Activated naive CD4-positive, alpha-beta T cell treated with anti-CD3 and anti-CD28 coated beads, Interleukin-2, amount 50 U/mL, for 24 hours (primary cell): ENCODE measurements around the gene ZNF808.
"Not testable (repeated sequence)": the region's sequence is repeated elsewhere in the genome, so short reads cannot be mapped to it uniquely, and the experiment has no call there.

Experiments used
- H3K27ac Mint-ChIP-seq: one replicate; pipeline ENCODE4 v1.8.0; 2021; ENCODE audit warnings: mild to moderate bottlenecking, mixed read lengths
- H3K27me3 Mint-ChIP-seq: one replicate; pipeline ENCODE4 v1.8.0; 2021; ENCODE audit warnings: mixed read lengths
- H3K36me3 Mint-ChIP-seq: one replicate; pipeline ENCODE4 v1.8.0; 2021; ENCODE audit warnings: mixed read lengths
- H3K4me1 Mint-ChIP-seq: one replicate; pipeline ENCODE4 v1.8.0; 2021; ENCODE audit warnings: mixed read lengths
- H3K4me3 Mint-ChIP-seq: one replicate; pipeline ENCODE4 v1.8.0; 2021; ENCODE audit warnings: mild to moderate bottlenecking, mixed read lengths
- H3K9me3 Mint-ChIP-seq: one replicate; pipeline ENCODE4 v1.8.0; 2021; ENCODE audit warnings: mixed read lengths

The ZNF808 gene

DNA sequence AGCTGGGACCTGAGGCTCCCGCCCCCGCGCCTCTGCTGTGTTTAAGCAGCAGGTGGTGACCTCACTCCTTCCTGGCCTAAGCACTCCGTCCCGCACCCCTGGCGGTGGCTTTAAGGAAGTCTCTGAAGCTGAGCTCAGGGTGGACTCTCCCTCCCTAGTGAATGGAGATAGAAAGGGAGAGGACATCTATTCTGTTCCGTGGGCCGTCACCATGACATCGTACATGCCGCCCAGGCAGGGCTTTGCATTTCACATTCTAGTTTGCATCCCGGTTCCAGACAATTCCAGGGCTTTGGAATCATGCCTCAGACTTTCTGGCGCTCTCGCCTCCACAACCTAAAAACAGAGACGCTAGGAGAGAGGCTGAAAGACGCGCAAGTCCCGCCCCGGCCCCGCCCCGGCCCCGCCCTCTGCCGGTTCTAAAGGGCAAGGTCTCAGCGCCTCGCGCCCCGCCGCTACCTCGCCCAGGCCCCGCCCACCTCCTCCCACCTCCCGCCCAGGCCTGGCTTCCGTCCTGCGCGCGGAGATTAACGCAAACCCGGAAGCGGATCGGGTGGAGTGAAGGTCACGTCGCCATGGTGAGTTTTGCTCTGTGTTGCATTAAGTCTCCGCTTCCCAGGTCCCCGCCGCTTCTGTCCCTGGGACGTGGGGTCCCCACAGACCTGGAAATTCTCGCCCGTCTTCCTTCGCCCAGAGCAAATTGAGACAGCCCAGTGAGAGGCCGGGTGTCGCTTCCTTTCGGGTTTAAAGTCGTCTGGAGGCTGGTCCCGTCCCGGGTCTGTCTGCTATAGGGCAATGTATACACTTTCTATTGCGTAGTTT is at the start of gene ZNF808:
Gene ZNF808, plus strand, starts transcription at position 535 of the 822 bp plus-strand sequence. CDS start 15,617 bp downstream, outside the sequence.
- Mint-ChIP-seq H3K4me1 (peaks cover 28% of the 10 kb centered on the region), H3K36me3 (peaks cover 17% of the 10 kb centered on the region), H3K4me3 (peak within 1 kb of the TSS; percentile 99), H3K27ac (peak within 1 kb of the TSS; percentile 98), H3K27me3 (no peaks in the 10 kb centered on the region), H3K9me3 (peaks cover 2% of the 10 kb centered on the region)

DNA sequence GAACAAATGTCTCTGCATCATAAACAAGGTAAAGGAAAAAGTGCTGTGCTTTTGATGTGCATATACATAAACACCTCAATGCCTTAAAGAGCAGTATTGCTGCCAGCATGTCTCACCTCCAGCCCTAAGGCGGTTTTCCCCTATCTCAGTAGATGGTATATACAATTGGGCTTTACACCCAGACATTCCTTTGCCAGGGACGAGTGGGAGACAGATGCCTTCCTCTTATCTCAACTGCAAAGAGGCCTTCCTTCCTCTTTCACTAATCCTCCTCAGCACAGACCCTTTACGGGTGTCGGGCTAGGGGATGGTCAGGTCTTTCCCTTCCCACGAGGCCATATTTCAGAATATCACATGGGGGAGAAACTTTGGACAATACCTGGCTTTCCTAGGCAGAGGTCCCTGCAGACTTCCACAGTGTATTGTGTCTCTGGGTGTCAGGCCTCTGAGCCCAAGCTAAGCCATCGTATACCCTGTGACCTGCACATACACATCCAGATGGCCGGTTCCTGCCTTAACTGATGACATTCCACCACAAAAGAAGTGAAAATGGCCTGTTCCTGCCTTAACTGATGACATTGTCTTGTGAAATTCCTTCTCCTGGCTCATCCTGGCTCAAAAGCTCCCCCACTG is 43.2 kb upstream of the ZNF808 start:
- not testable (repeated sequence) for H3K27me3 Mint-ChIP-seq

DNA sequence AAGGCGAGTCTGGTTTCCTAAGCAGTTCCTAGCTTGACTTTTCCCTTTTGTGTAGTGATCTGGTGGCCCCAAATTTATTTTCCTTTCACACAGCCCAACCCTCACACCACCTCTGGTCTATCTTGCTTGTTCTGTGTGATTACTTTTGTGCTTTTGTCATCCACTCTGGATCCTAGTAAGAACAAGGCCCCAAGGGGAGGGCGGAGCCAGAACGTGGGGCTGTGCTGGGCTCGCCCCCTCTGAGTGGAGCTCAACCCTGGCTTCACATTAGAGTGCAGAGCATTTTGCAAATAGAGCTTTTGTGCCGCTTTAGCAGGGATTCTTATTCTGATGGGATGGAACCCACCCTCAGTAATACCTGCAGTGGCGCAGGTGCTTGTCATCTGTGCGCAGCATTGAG is 42.4 kb upstream of the ZNF808 start:
- Mint-ChIP-seq H3K36me3 (peaks cover 21% of the 10 kb centered on the region), H3K9me3 (peaks cover 23% of the 10 kb centered on the region)
- H3K27me3 Mint-ChIP-seq, H3K4me1 Mint-ChIP-seq, H3K4me3 Mint-ChIP-seq, H3K27ac Mint-ChIP-seq: not testable (repeated sequence)

More for the DNA sequence above, 43.2 kb upstream of the ZNF808 start:
- not testable (repeated sequence) for H3K27ac Mint-ChIP-seq, H3K4me3 Mint-ChIP-seq, H3K4me1 Mint-ChIP-seq
- peaks cover 23% of the 10 kb centered on the region for H3K9me3 Mint-ChIP-seq
- peaks cover 20% of the 10 kb centered on the region for H3K36me3 Mint-ChIP-seq

DNA sequence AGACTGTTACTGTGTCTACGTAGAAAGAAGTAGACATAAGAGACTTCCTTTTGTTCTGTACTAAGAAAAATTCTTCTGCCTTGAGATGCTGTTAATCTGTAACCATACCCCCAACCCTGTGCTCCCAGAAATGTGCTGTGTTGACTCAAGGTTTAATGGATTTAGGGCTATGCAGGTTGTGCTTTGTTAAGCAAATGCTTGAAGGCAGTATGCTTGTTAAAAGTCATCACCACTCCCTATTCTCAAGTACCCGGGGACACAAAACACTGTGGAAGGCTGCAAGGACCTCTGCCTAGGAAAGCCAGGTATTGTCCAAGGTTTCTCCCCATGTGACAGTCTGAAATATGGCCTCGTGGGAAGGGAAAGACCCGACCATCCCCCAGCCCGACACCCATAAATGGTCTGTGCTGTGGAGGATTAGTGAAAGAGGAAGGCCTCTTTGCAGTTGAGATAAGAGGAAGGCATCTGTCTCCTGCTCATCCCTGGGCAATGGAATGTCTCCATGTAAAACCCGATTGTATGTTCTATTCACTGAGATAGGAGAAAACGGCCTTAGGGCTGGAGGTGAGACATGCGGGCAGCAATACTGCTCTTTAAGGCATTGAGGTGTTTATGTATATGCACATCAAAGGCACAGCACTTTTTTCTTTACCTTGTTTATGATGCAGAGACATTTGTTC is 41.8 kb upstream of the ZNF808 start:
- peaks cover 23% of the 10 kb centered on the region for H3K9me3 Mint-ChIP-seq
- H3K4me1 Mint-ChIP-seq, H3K27ac Mint-ChIP-seq, H3K4me3 Mint-ChIP-seq, H3K27me3 Mint-ChIP-seq: not testable (repeated sequence)
- peaks cover 18% of the 10 kb centered on the region for H3K36me3 Mint-ChIP-seq

DNA sequence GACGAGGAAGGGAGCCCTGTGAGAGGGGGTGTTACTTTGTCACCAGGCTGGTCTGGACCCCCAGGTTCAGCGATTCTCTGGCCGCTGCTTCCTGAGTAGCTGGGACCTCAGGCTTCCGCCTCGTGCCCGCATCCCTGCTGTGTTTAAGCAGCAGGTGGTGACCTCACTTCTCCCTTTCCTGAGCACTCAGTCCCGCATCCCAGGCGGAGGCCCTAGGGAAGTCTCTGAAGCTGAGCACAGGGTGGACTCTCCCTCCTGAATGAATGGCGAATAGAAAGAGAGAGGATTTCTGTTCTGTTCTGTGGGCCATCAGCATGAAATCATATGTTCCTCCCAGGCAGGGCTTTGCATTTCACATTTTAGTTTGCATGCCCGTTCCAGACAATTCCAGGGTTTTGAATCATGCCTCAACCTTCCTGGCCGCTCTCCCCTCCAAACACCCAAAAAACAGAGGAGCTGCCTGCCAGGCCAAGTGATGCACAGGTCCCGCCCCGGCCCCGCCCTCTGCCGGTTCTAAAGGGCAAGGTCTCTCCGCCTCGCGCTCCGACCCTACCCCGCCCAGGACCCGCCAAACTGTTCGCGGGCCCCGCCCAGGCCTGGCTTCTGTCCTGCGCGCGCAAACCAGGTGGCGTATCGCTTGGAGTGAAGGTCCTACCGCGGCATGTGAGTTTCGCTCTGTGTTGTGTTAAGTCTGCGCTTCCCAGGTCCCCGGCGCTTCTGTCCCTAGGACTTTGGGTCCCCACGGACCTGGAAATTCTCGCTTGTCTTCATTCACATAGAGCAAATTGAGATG is 35.1 kb upstream of the ZNF808 start:
- H3K4me3 Mint-ChIP-seq: no peak overlapping the region
- H3K9me3 Mint-ChIP-seq: no peaks in the 10 kb centered on the region
- H3K36me3 Mint-ChIP-seq: peaks cover 24% of the 10 kb centered on the region
- peaks cover 1% of the 10 kb centered on the region for H3K27me3 Mint-ChIP-seq
- no peaks in the 10 kb centered on the region for H3K4me1 Mint-ChIP-seq
- no peak overlapping the region for H3K27ac Mint-ChIP-seq

DNA sequence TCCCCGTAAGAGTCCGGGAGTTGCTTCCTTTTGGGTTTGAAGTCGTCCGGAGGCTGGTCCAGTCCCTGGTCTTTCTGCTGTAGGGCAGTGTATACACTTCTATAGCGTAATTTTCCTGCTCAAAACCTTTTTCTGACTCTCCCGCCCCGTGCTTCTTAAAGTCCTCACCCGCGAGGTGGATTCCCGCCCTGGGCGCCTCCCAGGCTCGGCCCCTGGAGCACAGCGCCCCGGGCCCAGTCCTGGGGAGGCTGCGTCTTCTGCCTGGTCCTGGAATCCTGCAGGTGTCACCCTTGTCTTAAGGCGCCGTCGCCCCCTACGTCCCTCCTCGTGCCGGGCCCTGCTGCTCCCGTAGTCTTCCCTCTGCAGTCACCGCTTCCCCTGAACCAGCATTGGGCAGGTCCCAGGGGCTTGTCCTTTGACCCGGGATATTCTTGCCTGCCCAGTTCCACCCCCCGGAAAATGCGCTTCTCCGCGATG is 34.4 kb upstream of the ZNF808 start:
- no peaks in the 10 kb centered on the region for H3K9me3 Mint-ChIP-seq
- H3K4me1 Mint-ChIP-seq: no peaks in the 10 kb centered on the region
- peaks cover 1% of the 10 kb centered on the region for H3K27me3 Mint-ChIP-seq
- H3K4me3 Mint-ChIP-seq: no peak overlapping the region
- peaks cover 26% of the 10 kb centered on the region for H3K36me3 Mint-ChIP-seq
- no peak overlapping the region for H3K27ac Mint-ChIP-seq

DNA sequence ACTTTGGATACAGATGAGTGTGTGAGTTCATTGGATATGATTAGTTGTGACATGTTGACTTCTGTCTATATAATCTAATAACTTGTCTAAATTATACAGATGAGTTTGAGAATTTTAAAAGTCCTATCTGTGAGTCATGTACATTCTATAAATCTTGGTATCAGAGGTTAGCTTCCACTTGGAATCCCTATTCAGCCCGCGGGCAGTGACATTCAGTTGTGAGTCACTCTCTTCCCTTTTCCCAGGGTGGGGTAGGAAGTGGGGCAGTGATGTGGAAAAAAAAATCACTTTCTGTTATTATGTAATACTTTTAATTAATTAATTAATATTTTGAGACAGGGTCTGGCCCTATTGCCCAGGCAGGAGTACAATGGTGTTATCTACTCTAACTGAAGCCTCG is 33.0 kb upstream of the ZNF808 start:
- Mint-ChIP-seq H3K9me3 (peaks cover 4% of the 10 kb centered on the region), H3K27me3 (peaks cover 1% of the 10 kb centered on the region)

DNA sequence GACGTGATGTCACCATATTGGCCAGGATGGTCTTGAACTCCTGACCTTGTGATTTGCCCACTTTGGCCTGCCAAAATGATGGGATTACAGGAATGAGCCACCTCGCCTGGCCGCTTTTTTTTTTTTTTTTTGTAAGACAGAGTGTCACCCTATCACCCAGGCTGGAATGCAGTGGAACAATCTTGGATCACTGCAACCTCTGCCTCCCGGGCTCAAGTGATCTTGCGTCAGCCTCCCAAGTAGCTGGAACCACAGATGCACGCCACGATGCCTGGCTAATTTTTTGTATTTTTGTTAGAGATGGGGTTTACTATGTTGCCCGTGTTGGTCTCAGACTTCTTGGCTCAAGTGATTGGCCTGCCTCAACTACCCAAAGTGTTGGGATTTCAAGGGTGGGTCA is 28.9 kb upstream of the ZNF808 start:
- H3K36me3 Mint-ChIP-seq: peaks cover 45% of the 10 kb centered on the region
- no peaks in the 10 kb centered on the region for H3K4me1 Mint-ChIP-seq
- no peak overlapping the region for H3K27ac Mint-ChIP-seq
- H3K4me3 Mint-ChIP-seq: no peak overlapping the region
- H3K9me3 Mint-ChIP-seq: peaks cover 14% of the 10 kb centered on the region
- no peaks in the 10 kb centered on the region for H3K27me3 Mint-ChIP-seq

More for the DNA sequence above, 33.0 kb upstream of the ZNF808 start:
- no peaks in the 10 kb centered on the region for H3K4me1 Mint-ChIP-seq
- no peak overlapping the region for H3K27ac Mint-ChIP-seq
- peaks cover 30% of the 10 kb centered on the region for H3K36me3 Mint-ChIP-seq
- no peak overlapping the region for H3K4me3 Mint-ChIP-seq

DNA sequence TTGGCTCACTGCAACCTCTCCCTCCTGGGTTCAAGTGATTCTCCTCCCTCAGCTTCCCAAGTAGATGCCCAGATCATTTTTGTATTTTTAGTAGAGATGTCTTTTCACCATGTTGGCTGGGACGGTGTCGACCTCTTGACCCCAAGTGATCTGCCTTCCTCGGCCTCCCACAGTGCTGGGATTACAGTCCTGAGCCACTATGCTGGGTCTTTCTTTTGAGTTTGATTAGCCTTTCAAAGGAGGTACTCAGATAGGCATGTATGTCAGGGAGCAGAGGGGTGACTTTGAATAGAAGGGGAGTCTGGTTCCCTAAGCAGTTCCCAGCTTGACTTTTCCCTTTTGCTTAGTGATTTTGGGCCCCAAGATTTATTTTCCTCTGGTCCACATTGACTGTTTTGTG is 27.0 kb upstream of the ZNF808 start:
- not testable (repeated sequence) for H3K4me3 Mint-ChIP-seq, H3K27ac Mint-ChIP-seq, H3K27me3 Mint-ChIP-seq, H3K4me1 Mint-ChIP-seq
- Mint-ChIP-seq H3K36me3 (peaks cover 42% of the 10 kb centered on the region), H3K9me3 (peaks cover 19% of the 10 kb centered on the region)

DNA sequence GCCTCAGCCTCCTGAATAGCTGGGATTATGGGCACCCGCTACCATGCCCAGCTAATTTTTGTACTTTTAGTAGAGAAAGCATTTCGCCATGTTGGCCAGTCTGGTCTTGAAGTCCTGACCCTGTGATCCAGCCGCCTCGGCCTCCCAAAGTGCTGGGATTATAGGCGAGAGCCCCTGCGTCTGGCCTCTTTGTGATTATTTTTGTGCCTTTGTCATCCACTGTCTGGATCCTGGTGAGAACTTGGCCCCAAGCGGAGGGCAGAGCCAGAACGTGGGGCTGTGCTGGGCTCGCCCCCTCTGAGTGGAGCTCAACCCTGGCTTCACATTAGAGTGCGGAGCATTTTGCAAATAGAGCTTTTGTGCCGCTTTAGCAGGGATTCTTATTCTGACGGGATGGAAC is 26.5 kb upstream of the ZNF808 start:
- Mint-ChIP-seq H3K36me3 (peaks cover 40% of the 10 kb centered on the region), H3K9me3 (peaks cover 19% of the 10 kb centered on the region)
- H3K27me3 Mint-ChIP-seq, H3K4me3 Mint-ChIP-seq, H3K4me1 Mint-ChIP-seq, H3K27ac Mint-ChIP-seq: not testable (repeated sequence)

DNA sequence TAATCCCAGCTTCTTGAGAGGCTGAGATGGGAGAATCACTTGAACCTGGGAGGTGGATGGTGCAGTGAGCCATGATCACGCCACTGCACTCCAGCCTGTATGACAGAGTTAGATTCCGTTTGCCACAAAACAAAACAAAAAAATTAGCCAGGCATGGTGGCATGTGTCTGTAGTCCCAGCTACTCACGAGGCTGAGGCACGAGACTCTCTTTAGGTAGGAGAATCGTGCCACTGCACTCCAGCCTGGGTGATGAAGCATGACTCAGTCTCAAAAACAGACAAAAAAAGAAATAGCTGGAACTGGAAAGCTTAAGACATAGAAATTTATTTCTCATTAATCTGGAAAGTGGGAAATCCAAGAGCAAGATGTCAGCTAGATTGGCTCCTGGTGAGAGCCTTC is 20.2 kb upstream of the ZNF808 start:
- peaks cover 17% of the 10 kb centered on the region for H3K9me3 Mint-ChIP-seq
- H3K4me3 Mint-ChIP-seq: no peak overlapping the region
- H3K27me3 Mint-ChIP-seq: no peaks in the 10 kb centered on the region
- H3K27ac Mint-ChIP-seq: no peak overlapping the region
- no peaks in the 10 kb centered on the region for H3K4me1 Mint-ChIP-seq
- peaks cover 45% of the 10 kb centered on the region for H3K36me3 Mint-ChIP-seq

DNA sequence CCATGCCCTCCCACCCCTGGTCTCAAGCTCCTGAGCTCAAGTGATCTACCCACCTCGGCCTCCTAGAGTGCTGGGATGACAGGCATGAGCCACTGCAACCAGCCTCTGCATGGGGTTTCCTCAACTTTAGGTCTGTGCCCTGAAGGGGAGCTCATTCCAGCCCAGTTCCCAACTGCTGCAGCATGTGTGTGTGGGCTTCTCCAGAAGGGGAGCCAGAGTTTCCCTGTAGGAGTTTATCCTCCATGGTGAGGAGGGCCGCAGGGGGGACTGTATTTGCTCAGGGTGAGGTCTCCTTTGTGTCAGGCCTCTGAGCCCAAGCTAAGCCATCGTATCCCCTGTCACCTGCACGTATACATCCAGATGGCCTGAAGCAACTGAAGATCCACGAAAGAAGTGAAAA is 11.3 kb upstream of the ZNF808 start:
- H3K4me3 Mint-ChIP-seq: no peak overlapping the region
- peaks cover 31% of the 10 kb centered on the region for H3K9me3 Mint-ChIP-seq
- H3K36me3 Mint-ChIP-seq: peaks cover 36% of the 10 kb centered on the region
- H3K4me1 Mint-ChIP-seq: no peaks in the 10 kb centered on the region
- H3K27me3 Mint-ChIP-seq: peaks cover 1% of the 10 kb centered on the region
- no peak overlapping the region for H3K27ac Mint-ChIP-seq

DNA sequence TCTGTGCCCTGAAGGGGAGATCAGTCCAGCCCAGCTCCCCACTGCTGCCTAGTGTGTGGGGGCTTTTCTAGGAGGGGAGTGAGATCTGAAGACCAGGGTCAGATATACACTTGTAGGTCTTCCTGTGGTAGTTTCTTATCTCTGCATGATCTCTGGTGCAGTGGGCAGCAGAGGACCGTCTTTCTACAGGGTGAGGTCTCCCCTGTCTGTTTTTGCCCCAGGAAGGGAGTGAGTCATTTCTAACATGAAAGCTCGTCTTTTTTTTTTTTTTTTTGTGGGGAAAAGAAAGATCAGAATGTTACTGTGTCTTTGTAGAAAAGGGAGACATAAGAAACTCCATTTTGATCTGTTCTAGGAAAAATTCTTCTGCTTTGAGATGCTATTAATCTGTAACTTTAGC is 8.8 kb upstream of the ZNF808 start:
- H3K4me1 Mint-ChIP-seq: no peaks in the 10 kb centered on the region
- H3K36me3 Mint-ChIP-seq: peaks cover 27% of the 10 kb centered on the region
- peaks cover 24% of the 10 kb centered on the region for H3K9me3 Mint-ChIP-seq
- no peak overlapping the region for H3K27ac Mint-ChIP-seq
- H3K4me3 Mint-ChIP-seq: no peak overlapping the region
- H3K27me3 Mint-ChIP-seq: peaks cover 1% of the 10 kb centered on the region

DNA sequence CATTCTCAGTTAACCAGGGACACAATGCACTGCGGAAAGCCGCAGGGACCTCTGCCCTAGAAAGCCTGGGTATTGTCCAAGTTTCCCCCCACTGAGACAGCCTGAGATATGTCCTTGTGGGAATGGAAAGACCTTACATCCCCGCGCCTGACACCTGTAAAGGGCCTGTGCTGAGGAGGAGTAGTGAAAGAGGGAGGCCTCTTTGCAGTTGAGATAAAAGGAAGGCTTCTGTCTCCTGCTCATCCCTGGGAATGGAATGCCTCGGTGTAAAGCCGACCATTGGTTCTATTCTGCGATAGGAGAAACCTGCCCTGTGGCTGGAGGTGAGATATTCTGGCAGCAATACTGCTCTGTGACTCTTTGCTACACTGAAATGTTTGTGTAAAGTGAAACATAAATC is 8.3 kb upstream of the ZNF808 start:
- H3K36me3 Mint-ChIP-seq: peaks cover 24% of the 10 kb centered on the region
- H3K27me3 Mint-ChIP-seq, H3K4me1 Mint-ChIP-seq, H3K27ac Mint-ChIP-seq, H3K4me3 Mint-ChIP-seq: not testable (repeated sequence)
- H3K9me3 Mint-ChIP-seq: peaks cover 21% of the 10 kb centered on the region

DNA sequence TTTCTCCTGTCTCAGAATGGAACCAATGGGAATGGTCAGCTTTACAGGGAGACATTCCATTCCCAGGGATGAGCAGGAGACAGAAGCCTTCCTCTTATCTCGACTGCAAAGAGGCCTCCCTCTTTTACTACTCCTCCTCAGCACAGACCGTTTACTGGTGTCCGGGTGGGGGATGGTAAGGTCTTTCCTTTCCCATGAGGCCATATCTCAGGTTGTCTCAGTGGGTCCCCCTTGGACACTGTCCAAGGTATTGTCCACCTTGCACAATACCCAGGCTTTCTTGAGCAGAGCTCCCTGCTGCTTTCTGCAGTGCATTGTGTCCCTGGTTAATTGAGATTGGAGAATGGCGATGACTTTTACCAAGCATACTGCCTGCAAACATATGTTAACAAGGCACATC is 7.5 kb upstream of the ZNF808 start:
- Mint-ChIP-seq H3K27ac (no peak overlapping the region), H3K36me3 (peaks cover 22% of the 10 kb centered on the region), H3K27me3 (peaks cover 1% of the 10 kb centered on the region), H3K4me3 (no peak overlapping the region), H3K4me1 (no peaks in the 10 kb centered on the region), H3K9me3 (peaks cover 19% of the 10 kb centered on the region)
